ENCODE data around the gene KCNC4. TPM values are rescaled to one million over a fixed set of nuclear protein-coding genes. Genes with fewer than 3 reads are reported as not detected.

The KCNC4 gene
- total RNA-seq, 3 donors from 2014 or later = 3.8 to 12.6 (median 5.2) TPM

DNA sequence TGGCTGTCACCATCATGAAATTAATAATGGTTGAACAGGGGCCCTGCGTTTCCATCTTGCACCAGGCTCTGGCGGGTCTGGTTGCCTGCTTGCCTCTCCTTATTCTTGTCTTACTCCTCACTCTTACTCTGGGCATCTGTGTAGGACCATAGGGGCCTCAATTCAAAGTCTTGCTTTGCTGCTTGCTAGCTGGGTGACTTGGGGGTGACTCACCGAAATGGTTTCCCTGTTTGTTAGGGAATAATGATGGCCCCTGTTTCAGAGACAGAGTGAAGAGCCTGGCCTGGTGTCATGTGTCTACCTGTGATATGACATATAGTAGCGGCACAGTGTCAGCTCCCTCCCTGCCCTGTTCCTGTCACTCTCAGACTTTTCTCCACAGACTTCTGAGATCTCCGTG is 24.6 kb downstream of the KCNC4 start:
- H3K4me1 ChIP-seq = peaks cover 0 to 5% of the 10 kb centered on the region in 2 donors
- intact Hi-C loops (cut with DNase I; ENCODE audit: low total_unique reads) = no loop called here
- TF ChIP-seq POLR2A (IDR thresholded peaks at IDR 0.05) = no peak
- no peak for TF ChIP-seq POLR2AphosphoS5 (IDR thresholded peaks at IDR 0.05)
- TF ChIP-seq, protein P1, sequence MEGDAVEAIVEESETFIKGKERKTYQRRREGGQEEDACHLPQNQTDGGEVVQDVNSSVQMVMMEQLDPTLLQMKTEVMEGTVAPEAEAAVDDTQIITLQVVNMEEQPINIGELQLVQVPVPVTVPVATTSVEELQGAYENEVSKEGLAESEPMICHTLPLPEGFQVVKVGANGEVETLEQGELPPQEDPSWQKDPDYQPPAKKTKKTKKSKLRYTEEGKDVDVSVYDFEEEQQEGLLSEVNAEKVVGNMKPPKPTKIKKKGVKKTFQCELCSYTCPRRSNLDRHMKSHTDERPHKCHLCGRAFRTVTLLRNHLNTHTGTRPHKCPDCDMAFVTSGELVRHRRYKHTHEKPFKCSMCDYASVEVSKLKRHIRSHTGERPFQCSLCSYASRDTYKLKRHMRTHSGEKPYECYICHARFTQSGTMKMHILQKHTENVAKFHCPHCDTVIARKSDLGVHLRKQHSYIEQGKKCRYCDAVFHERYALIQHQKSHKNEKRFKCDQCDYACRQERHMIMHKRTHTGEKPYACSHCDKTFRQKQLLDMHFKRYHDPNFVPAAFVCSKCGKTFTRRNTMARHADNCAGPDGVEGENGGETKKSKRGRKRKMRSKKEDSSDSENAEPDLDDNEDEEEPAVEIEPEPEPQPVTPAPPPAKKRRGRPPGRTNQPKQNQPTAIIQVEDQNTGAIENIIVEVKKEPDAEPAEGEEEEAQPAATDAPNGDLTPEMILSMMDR (IDR thresholded peaks at IDR 0.05) = no peak
- no peaks in the 10 kb centered on the region for H3K27me3 ChIP-seq
- H3K9me3 ChIP-seq = no peaks in the 10 kb centered on the region
- peak overlapping the region; percentile 64 to 88 for H3K27ac ChIP-seq
- H3K36me3 ChIP-seq = no peaks in the 10 kb centered on the region
- H3K4me3 ChIP-seq = no peak overlapping the region
- no peak for DNase-seq (ENCODE audit: low spot score in 2 of 2)

DNA sequence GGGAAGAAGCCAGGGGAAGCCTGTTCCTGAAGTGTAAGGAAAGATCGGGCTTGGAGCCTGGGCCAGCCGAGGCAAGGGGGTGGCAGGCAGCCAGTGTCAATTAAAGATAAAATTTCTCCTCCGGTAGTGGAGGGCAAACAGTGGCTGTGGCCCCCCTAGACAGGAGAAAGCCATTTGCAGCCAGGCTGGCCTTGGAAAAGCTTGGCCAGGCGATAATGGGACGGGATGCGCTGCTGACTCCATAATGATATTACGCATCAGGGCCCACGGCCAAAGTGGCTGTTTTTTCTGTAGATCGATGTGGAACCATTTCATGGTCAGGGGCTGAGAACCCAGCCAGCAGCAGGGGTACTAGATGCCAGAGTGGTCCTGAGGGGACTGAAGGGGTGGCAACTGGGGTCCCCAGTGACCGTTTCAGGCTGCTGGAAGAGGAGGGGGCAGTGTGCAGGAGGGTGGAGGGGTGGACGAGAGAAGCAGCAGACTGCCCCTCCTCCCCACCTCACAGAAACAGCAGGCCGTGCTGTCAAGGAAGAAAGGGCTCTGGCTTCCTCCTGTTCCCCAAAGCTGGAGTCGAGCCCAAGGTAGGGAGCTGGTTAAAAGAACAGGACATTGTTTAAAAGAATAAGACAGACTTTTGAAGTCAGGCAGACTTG is 25.2 kb downstream of the KCNC4 start:
- no peaks in the 10 kb centered on the region for H3K9me3 ChIP-seq
- peak in 1 of 2 donors; percentile 80 for DNase-seq (ENCODE audit: low spot score in 2 of 2)
- no peaks in the 10 kb centered on the region for H3K27me3 ChIP-seq
- peaks cover 0 to 10% of the 10 kb centered on the region in 2 donors for H3K4me1 ChIP-seq
- no peaks in the 10 kb centered on the region for H3K36me3 ChIP-seq
- H3K4me3 ChIP-seq = no peak overlapping the region
- H3K27ac ChIP-seq = peak overlapping the region; percentile 64 to 88
- TF ChIP-seq POLR2AphosphoS5 (IDR thresholded peaks at IDR 0.05) = no peak
- TF ChIP-seq, protein P1 (IDR thresholded peaks at IDR 0.05) = no peak
- no peak for TF ChIP-seq POLR2A (IDR thresholded peaks at IDR 0.05)
- intact Hi-C loops (cut with DNase I; ENCODE audit: low total_unique reads) = no loop called here

DNA sequence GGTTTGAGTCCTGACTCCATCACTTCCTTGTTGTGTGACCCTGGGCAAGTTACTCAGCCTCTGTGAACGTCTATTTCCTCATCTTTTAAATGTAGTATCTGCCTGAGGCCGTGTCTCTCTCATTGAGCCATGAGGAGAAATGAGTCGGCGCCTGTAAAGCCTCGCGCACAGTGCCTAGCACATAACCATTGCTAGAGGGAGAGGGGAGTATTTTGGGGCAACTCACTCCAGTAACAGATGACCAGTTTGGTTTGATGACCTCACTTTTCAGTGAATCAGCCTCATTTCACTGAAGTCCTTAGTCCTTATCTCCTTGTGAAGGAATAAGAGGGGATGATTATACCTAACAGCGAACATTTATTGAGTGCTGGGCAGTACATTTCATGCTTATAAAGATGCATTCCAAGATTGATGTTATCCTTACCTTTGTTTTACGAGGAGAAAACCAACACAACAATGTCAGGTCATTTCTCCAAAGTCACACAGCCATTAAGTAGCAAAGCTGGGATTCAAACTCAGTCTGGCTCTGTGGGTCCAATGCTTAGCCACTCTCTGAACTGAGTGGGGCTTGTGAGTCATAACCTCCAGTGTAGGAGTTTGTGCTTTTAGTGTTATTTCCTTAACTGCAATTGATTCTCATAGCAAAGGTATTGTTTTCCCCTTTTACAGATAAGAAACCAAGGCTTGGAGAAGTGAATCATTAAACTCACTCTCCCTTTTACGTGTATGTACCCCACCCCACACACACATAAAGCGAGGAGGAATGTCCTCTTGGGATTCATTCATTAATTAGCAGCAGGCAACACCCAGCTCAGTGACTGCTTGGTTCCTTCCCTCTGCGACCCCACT is 25.9 kb downstream of the KCNC4 start:
- H3K4me3 ChIP-seq = no peak overlapping the region
- H3K9me3 ChIP-seq = no peaks in the 10 kb centered on the region
- intact Hi-C loops (cut with DNase I; ENCODE audit: low total_unique reads) = no loop called here
- H3K27ac ChIP-seq = peak overlapping the region; percentile 64 to 88
- peaks cover 0 to 12% of the 10 kb centered on the region in 2 donors for H3K4me1 ChIP-seq
- no peaks in the 10 kb centered on the region for H3K27me3 ChIP-seq
- TF ChIP-seq POLR2A (IDR thresholded peaks at IDR 0.05) (no peak), POLR2AphosphoS5 (IDR thresholded peaks at IDR 0.05) (no peak)
- TF ChIP-seq, protein P1 (IDR thresholded peaks at IDR 0.05) = no peak
- no peaks in the 10 kb centered on the region for H3K36me3 ChIP-seq
- no peak for DNase-seq (ENCODE audit: low spot score in 2 of 2)

- H3K4me1 ChIP-seq = peaks cover 0 to 12% of the 10 kb centered on the region in 2 donors
- intact Hi-C loops (cut with DNase I; ENCODE audit: low total_unique reads) = no loop called here
- TF ChIP-seq, protein P1 (IDR thresholded peaks at IDR 0.05) = no peak
- TF ChIP-seq POLR2A (IDR thresholded peaks at IDR 0.05) (no peak), POLR2AphosphoS5 (IDR thresholded peaks at IDR 0.05) (no peak)
These were observed 27.5 kb downstream of the KCNC4 start for GRCh38 chr1:110237386-110238152.

More at GRCh38 chr1:110237386-110238152, 27.5 kb downstream of the KCNC4 start:
- Histone ChIP-seq H3K4me3 (no peak overlapping the region), H3K9me3 (no peaks in the 10 kb centered on the region), H3K36me3 (no peaks in the 10 kb centered on the region), H3K27ac (no peak overlapping the region), H3K27me3 (no peaks in the 10 kb centered on the region)
- no peak for DNase-seq (ENCODE audit: low spot score in 2 of 2)
